Right ventricle myocardium inferior (tissue), 1 donor: ENCODE measurements around the gene CRIP1. TPM values are rescaled to one million over a fixed set of nuclear protein-coding genes. Genes with fewer than 3 reads are reported as not detected.

Experiments used
- ATAC-seq: fragments of 200-7000 bp; cut with Tn5 transposase; one replicate; pipeline ENCODE4 v1.9.1; 2020; ENCODE audit warnings: mild to moderate bottlenecking, moderate library complexity
- DNase-seq: peaks from one replicate; pipeline ENCODE4 v3.0.0; 2021; ENCODE audit errors: missing footprints
- intact Hi-C: fragments of 100-400 bp; cut with DNase I; formaldehyde crosslinking; loops from one replicate; pipeline ENCODE4 v1.11.0; 2022
- total RNA-seq: library from RNA; stranded (reverse); fragmentation: NEBNext Ultra II Directional; extraction: Animal tissue kit (Norgen Biotek cat#: 25700); gene quantifications from one replicate; pipeline ENCODE4 v1.2.1, GENCODE V29; 2021
- donor health status: DM: no; HTN: yes; CAD: no; lungs with severe emphysema.

The CRIP1 gene
- total RNA-seq, 1 donor from 2014 or later = 82.0 TPM

- intact Hi-C loops = loop anchor here (10.0 kb wide), 2 partner anchors 382 to 752 kb away; partner anchors contain the start of gene ADSS1
- DNase-seq (no peak), ATAC-seq (no peak)
Measured at GRCh38 chr14:105476831-105477659, 9.6 kb upstream of the CRIP1 start.

- no peak for DNase-seq
- ATAC-seq = no peak
- intact Hi-C loops = loop anchor here (10.0 kb wide), 2 partner anchors 383 to 753 kb away; partner anchors contain the start of gene ADSS1
Measured at GRCh38 chr14:105477660-105478397, 8.9 kb upstream of the CRIP1 start.

- intact Hi-C loops = loop anchor here (10.0 kb wide), 2 partner anchors 384 to 754 kb away; partner anchors contain the start of gene ADSS1
- ATAC-seq (no peak), DNase-seq (no peak)
Measured at GRCh38 chr14:105478398-105479251, 8.1 kb upstream of the CRIP1 start.

- ATAC-seq = no peak
- intact Hi-C loops = loop anchor here (10.0 kb wide), 2 partner anchors 385 to 755 kb away; partner anchors contain the start of gene ADSS1
- DNase-seq = no peak
Measured at GRCh38 chr14:105479431-105480158, 7.1 kb upstream of the CRIP1 start.

- intact Hi-C loops = no loop called here
- ATAC-seq = no peak
- no peak for DNase-seq
Measured at GRCh38 chr14:105480199-105480746, 6.4 kb upstream of the CRIP1 start.

GRCh38 chr14:105480807-105481801, 5.6 kb upstream of the CRIP1 start:
- peak; percentile 76 for ATAC-seq
- intact Hi-C loops = no loop called here

GRCh38 chr14:105481886-105482457, 4.7 kb upstream of the CRIP1 start:
- intact Hi-C loops = no loop called here
- peak; percentile 97 for DNase-seq
- peak; percentile 64 for ATAC-seq

More at GRCh38 chr14:105480807-105481801, 5.6 kb upstream of the CRIP1 start:
- peak; percentile 95 for DNase-seq

- DNase-seq (no peak), ATAC-seq (no peak)
- intact Hi-C loops = no loop called here
Measured at GRCh38 chr14:105482486-105483110, 4.1 kb upstream of the CRIP1 start.

- intact Hi-C loops = no loop called here
- no peak for DNase-seq
- no peak for ATAC-seq
Measured at GRCh38 chr14:105483300-105484068, 3.2 kb upstream of the CRIP1 start.

GRCh38 chr14:105484069-105484996, 2.4 kb upstream of the CRIP1 start:
- peak; percentile 77 for DNase-seq
- ATAC-seq = no peak
- intact Hi-C loops = no loop called here

GRCh38 chr14:105484997-105485393, 1.7 kb upstream of the CRIP1 start:
- intact Hi-C loops = no loop called here
- no peak for ATAC-seq
- no peak for DNase-seq

- intact Hi-C loops = no loop called here
Measured at GRCh38 chr14:105485739-105486162, 935 bp upstream of the CRIP1 start.

GRCh38 chr14:105486974-105487448, 325 bp downstream of the CRIP1 start:
- peak; percentile 90 for DNase-seq
- peak; percentile 2 for ATAC-seq
- intact Hi-C loops = no loop called here

More at GRCh38 chr14:105485739-105486162, 935 bp upstream of the CRIP1 start:
- DNase-seq = peak; percentile 71
- ATAC-seq = no peak

- DNase-seq (peak; percentile 85), ATAC-seq (no peak)
- intact Hi-C loops = no loop called here
Measured at GRCh38 chr14:105487449-105487985, 831 bp downstream of the CRIP1 start.
